Measurements from ENCODE around the gene KIF26B. TPM values are rescaled to one million over a fixed set of nuclear protein-coding genes. Genes with fewer than 3 reads are reported as not detected.
"Not testable (repeated sequence)": the region's sequence is repeated elsewhere in the genome, so short reads cannot be mapped to it uniquely, and the experiment has no call there.

Gene KIF26B
- total RNA-seq, 1 donor from 2014 or later: 3.4 TPM

DNA sequence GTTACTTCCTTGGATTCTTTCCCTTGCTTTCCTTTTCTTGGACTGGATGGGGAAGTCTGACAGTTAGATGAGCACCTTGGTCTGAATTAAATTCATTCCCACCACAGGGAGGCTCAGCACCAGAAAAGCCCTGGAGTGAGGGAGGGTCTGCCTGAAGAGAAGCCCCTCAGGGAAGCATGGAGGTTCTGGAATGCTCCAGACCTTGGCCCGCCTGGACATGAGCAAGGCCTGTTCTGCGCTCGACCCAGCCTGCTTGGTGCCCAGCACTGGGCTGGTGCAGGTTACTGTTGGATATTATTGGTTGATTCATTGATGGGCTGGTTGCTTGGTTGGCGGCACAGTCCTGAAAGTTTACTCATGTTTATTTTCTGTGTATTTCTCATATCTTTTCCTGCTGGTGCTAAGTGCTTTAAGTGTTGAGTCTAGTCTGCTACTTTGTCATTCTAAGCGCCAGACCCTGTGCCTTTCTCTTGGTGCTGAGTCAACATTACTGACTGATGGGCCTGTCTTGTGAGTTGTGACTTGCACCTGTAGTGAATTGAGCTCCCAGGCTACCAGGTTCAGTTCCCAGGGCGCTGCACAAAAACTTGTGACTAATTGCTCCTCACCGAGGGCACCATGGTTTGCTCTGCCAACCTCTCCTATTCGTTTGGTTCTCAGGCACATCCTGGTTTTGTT lies 538.5 kb downstream of the KIF26B start:
- no peak overlapping the region for H3K27ac ChIP-seq
- no peak overlapping the region for H3K4me3 ChIP-seq
- intact Hi-C loops (cut with DNase I): no loop called here
- ATAC-seq (no peak), DNase-seq (no peak)
- TF ChIP-seq CTCF (IDR thresholded peaks at IDR 0.05): no peak
- H3K4me1 ChIP-seq: no peaks in the 10 kb centered on the region
- no peaks in the 10 kb centered on the region for H3K9me3 ChIP-seq
- H3K36me3 ChIP-seq: no peaks in the 10 kb centered on the region
- H3K27me3 ChIP-seq: no peaks in the 10 kb centered on the region

- no peak for ATAC-seq
- intact Hi-C loops (cut with DNase I): no loop called here
- Histone ChIP-seq H3K27ac (no peak overlapping the region), H3K4me1 (no peaks in the 10 kb centered on the region), H3K27me3 (no peaks in the 10 kb centered on the region), H3K36me3 (no peaks in the 10 kb centered on the region), H3K9me3 (no peaks in the 10 kb centered on the region), H3K4me3 (no peak overlapping the region)
- DNase-seq: no peak
- TF ChIP-seq CTCF (IDR thresholded peaks at IDR 0.05): no peak
Observed at GRCh38 chr1:245693941-245694752, 539.4 kb downstream of the KIF26B start.

DNA sequence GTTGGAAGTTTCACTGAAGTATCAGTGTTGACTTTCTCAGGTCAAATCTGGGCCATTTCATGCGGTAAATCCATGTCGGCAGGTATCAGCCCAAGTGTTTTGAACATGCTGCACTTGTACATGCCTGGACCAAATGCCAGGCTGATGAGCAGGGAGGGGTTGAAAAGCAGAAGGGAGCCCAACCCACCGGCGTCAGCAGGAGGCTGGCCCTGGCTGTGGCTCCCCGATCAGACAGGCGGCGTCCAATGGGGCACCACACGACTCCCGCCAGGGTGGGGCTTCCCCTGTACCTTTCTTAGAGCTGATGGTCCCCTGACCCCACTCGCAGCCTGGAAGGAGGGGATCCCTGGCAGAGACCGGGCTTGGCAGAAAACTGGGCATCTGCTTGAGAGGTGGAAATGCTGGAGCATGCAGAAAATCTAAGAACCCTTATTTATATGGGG lies 540.0 kb downstream of the KIF26B start:
- H3K4me1 ChIP-seq: no peaks in the 10 kb centered on the region
- ATAC-seq (no peak), DNase-seq (no peak)
- H3K27ac ChIP-seq: no peak overlapping the region
- H3K27me3 ChIP-seq: no peaks in the 10 kb centered on the region
- no peak for TF ChIP-seq CTCF (IDR thresholded peaks at IDR 0.05)
- no peaks in the 10 kb centered on the region for H3K36me3 ChIP-seq
- intact Hi-C loops (cut with DNase I): no loop called here
- no peak overlapping the region for H3K4me3 ChIP-seq
- H3K9me3 ChIP-seq: no peaks in the 10 kb centered on the region

- no peak for ATAC-seq
- Histone ChIP-seq H3K36me3 (no peaks in the 10 kb centered on the region), H3K27ac (no peak overlapping the region)
Observed at GRCh38 chr1:245695211-245695610, 540.4 kb downstream of the KIF26B start.

GRCh38 chr1:245695701-245696100 lies 540.9 kb downstream of the KIF26B start:
- H3K4me3 ChIP-seq; H3K27me3 ChIP-seq; H3K9me3 ChIP-seq; H3K27ac ChIP-seq; H3K36me3 ChIP-seq; ATAC-seq; intact Hi-C loops (cut with DNase I); DNase-seq; H3K4me1 ChIP-seq: not testable (repeated sequence)

More at GRCh38 chr1:245695211-245695610, 540.4 kb downstream of the KIF26B start:
- no peak for TF ChIP-seq CTCF (IDR thresholded peaks at IDR 0.05)
- Histone ChIP-seq H3K9me3 (no peaks in the 10 kb centered on the region), H3K4me1 (no peaks in the 10 kb centered on the region), H3K27me3 (no peaks in the 10 kb centered on the region), H3K4me3 (no peak overlapping the region)
- intact Hi-C loops (cut with DNase I): no loop called here
- no peak for DNase-seq

- Histone ChIP-seq H3K27ac (no peak overlapping the region), H3K36me3 (no peaks in the 10 kb centered on the region), H3K4me1 (no peaks in the 10 kb centered on the region), H3K4me3 (no peak overlapping the region), H3K9me3 (no peaks in the 10 kb centered on the region), H3K27me3 (no peaks in the 10 kb centered on the region)
- TF ChIP-seq CTCF (IDR thresholded peaks at IDR 0.05): no peak
- intact Hi-C loops (cut with DNase I): no loop called here
- ATAC-seq: no peak
- DNase-seq: no peak
Observed at GRCh38 chr1:245698116-245698515, 543.3 kb downstream of the KIF26B start.

All from upper lobe of right lung (tissue), 1 donor.